Measurements from ENCODE around the gene SHOX.
"Not testable (repeated sequence)": the region's sequence is repeated elsewhere in the genome, so short reads cannot be mapped to it uniquely, and the experiment has no call there.

Gene SHOX

DNA sequence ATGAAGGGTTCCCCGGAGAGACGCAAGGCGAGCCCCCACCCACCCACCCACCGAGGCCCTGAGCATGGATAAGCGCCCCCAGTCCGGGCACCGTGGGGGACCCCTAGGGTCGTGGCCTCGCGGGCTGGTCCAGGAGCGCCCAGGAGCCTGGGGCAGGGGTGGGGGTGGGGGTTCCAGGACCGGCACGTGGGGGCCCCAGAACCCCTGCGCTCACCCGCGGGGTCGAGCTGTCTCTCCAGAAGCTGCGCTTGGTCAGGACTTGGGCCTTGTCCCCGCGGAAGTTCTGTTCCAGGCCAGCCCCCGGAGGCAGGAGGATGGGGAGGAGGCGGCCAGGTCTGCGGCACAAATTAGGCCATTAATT, 11.2 kb upstream of the SHOX start:
- TF ChIP-seq, protein P1, sequence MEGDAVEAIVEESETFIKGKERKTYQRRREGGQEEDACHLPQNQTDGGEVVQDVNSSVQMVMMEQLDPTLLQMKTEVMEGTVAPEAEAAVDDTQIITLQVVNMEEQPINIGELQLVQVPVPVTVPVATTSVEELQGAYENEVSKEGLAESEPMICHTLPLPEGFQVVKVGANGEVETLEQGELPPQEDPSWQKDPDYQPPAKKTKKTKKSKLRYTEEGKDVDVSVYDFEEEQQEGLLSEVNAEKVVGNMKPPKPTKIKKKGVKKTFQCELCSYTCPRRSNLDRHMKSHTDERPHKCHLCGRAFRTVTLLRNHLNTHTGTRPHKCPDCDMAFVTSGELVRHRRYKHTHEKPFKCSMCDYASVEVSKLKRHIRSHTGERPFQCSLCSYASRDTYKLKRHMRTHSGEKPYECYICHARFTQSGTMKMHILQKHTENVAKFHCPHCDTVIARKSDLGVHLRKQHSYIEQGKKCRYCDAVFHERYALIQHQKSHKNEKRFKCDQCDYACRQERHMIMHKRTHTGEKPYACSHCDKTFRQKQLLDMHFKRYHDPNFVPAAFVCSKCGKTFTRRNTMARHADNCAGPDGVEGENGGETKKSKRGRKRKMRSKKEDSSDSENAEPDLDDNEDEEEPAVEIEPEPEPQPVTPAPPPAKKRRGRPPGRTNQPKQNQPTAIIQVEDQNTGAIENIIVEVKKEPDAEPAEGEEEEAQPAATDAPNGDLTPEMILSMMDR (IDR thresholded peaks at IDR 0.05), result no peak
- H3K27ac ChIP-seq, result no peak overlapping the region

DNA sequence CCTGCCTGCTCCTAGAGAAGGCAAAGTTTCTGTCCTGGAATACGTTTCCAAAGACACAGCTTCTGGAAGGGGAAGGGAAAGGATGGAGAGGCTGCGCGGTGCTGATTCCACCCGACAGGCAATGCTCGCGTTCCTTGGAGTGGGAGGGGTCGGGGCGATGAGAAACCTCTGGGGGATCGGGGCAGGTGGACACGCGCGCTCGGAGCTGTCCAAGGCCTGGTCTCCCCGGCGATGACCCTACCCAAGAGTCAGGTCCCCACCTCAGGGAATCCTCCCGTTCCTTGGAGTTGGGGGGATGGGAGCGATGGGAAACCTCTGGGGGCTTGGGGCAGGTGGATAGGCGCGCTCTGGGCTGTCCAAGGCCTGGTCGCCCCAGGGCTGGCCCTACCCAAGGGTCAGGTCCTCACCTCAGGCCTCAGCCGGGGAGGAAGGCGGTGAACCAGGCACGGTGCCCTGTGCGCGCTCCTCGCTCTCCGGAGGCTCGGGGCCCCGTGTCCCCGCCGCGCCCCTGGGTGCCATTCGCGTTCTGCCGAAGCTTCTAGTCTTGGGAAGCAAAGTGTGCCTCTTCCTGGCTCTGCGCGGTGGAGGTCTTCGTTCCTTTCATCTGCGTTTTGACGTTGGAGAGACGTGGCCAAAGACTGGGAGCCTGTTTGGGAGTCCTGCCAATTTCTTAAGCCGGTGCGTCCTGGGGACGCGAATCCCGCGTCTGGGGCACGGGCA, 10.6 kb upstream of the SHOX start:
- no peak overlapping the region for H3K27ac ChIP-seq
- TF ChIP-seq, protein P1 (IDR thresholded peaks at IDR 0.05), result no peak
- no peak for TF ChIP-seq ZFX (IDR thresholded peaks at IDR 0.05; ENCODE audit: borderline replicate concordance)

DNA sequence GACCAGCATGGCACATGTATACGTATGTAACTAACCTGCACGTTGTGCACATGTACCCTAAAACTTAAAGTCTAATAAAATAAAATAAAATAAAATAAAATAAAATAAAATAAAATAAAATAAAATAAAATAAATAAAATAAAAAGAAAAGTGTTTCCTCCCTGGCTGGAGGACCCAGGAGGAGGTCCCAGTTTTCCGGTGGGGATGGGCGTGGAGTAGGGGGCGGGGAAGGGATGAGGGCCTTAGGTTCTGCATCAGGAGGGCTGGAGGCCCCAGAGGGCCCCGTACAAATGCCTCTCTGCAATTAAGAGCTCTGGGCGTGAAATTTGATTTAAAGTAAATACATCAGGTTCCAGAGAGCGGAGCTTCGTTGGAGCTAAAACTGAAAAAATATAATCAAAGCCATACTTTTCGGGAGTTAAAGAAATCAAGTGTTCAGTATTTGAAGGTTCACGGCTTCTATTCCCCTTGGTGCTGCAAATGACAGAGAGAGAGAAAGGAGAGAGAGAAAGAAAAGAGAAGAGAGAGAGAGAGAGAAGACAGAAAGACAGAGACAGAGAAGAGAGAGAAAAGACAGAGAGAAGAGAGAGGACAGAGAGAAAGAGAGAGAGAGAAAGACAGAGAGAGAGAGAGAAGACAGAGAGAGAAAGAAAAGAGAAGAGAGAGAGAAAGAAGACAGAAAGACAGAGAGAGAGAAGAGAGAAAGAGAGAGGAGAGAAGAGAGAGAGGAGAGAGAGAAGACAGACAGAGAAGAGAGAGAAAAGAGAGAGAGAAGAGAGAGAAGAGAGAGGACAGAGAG, 8.7 kb upstream of the SHOX start:
- no peak overlapping the region for H3K27ac ChIP-seq
- TF ChIP-seq ZFX (IDR thresholded peaks at IDR 0.05; ENCODE audit: borderline replicate concordance), result no peak
- TF ChIP-seq, protein P1 (IDR thresholded peaks at IDR 0.05), result no peak

DNA sequence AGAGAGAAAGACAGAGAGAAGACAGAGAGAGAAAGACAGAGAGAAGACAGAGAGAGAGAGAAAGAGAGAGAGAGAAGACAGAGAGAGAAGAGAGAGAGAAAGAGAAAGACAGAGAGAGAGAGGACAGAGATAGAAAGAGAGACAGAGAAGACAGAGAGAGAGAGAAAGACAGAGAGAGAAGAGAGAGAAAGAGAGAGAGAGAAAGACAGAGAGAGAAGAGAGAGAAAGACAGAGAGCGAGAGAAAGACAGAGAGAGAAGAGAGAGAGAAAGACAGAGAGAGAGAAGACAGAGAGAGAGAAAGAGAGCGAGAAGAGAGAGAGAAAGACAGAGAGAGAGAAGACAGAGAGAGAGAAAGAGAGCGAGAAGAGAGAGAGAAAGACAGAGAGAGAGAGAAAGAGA, 7.8 kb upstream of the SHOX start:
- H3K27ac ChIP-seq, result not testable (repeated sequence)

DNA sequence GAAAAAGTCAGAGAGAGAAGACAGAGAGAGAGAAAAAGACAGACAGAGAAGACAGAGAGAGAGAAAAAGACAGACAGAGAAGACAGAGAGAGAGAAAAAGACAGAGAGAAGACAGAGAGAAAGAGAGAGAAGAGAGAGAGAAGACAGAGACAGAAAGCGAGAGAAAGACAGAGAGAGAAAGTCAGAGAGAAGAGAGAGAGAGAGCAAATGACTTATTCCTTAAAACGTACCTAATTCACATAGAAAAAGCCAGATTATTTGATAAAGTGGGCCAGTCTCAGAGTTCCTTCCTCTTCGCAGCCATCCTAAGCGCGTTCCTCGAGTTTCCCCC, 7.4 kb upstream of the SHOX start:
- no peak overlapping the region for H3K27ac ChIP-seq
- TF ChIP-seq, protein P1 (IDR thresholded peaks at IDR 0.05), result no peak
- TF ChIP-seq ZFX (IDR thresholded peaks at IDR 0.05; ENCODE audit: borderline replicate concordance), result no peak

DNA sequence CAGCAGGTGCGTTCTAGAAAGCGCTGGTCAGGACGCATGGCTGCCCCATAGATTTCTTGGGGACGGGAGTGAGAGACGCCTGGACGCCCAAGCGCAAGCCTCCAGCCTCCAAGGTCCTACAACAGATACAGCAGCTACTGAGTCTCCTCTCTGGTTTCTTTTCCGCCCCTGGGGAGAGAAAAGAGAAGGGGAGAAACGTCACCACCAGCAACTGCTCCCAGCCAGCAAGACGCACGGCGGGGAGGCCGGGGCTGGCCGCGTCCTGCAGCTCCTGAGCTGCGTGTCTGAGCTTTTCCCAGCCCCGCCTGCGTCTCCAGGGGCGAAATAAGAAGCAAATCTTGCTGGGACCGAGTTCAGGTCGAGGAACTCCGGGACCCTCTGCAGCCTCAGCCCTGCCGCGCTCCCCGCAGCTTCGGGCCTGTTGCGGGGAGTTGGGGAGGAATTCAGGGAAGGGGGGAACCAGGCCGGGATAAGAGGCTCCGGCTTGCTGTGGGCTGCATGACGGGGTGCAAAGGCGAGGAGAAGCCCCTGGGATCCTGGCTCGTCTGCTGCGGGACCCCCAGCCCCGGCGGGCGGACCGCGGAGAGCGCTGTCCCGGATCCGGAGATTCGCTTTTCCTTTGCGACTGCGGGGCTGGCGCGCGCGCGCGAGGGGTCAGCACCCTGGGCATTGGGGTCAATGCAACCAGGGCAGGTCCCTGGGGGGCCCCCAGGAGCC, 6.8 kb upstream of the SHOX start:
- no peak overlapping the region for H3K27ac ChIP-seq
- TF ChIP-seq, protein P1 (IDR thresholded peaks at IDR 0.05), result no peak
- no peak for TF ChIP-seq ZFX (IDR thresholded peaks at IDR 0.05; ENCODE audit: borderline replicate concordance)

DNA sequence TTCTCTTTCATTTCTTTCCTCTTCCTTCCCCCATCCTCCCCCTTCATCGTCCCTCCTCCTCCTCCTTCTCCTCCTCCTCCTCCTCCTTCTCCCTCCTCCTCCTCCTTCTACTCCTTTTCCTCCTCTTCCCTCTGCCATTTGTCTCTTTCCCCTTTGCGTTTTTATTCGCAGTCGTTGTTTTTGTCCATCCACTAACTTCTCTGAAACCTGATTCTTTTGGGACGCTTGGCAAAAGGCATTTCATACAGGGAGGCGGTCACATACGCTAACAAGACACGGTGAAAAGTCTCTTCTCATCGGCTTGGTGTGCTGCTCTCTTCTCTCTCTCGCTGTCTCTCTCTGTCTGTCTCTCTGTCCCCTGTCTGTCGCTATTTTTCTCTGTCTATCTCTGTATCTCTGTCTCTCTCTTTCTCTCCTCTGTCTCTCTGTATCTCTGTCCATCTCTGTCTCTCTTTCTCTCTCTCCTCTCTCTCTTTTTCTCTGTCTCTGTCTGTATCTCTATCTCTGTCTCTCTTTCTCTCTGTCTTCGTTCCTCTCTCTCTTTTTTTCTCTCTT, 5.4 kb upstream of the SHOX start:
- TF ChIP-seq, protein P1 (IDR thresholded peaks at IDR 0.05), result no peak
- no peak for TF ChIP-seq ZFX (IDR thresholded peaks at IDR 0.05; ENCODE audit: borderline replicate concordance)
- no peak overlapping the region for H3K27ac ChIP-seq

DNA sequence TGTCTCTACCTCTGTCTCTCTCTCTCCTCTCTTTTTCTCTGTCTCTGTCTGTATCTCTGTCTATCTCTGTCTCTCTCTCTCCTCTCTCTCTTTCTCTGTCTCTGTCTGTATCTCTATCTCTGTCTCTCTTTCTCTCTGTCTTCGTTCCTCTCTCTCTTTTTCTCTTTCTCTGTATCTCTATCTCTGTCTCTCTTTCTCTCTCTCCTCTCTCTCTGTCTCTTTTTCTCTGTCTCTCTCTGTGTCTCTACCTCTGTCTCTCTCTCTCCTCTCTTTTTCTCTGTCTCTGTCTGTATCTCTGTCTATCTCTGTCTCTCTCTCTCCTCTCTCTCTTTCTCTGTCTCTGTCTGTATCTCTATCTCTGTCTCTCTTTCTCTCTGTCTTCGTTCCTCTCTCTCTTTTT, 4.5 kb upstream of the SHOX start:
- not testable (repeated sequence) for H3K27ac ChIP-seq
